ENCODE measurements around the gene PSMB7.
A peak's percentile ranks its signal among the peaks of the same experiment; 100 is the strongest.

The PSMB7 gene

DNA sequence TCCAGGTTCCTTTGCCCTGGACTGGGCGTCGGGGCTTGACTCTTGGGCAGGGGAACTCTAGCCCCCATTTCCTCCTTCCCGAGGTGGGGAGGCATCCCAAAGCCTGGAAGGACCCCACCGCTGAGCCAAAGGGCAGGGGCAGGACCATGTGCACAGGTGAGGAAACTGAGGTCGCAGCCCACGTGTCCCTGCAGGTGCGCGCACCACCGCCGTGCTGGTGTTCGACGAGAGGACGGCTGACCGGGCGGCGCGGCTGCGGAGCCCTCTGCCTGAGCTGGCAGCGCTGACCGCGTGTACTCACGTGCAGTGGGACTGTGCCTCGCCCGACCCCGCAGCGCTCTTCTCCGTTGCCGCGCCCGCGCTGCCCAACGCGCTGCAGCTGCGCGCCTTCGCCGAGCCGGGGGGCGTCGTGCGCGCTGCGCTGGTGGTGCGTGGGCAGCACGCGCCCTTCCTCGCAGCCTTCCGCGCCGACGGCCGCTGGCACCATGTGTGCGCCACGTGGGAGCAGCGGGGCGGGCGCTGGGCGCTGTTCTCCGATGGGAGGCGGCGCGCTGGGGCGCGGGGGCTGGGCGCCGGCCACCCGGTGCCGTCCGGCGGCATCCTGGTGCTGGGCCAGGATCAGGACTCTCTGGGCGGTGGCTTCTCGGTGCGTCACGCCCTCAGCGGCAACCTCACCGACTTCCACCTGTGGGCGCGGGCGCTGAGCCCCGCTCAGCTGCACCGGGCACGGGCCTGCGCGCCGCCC lies 37.8 kb upstream of the PSMB7 start:
- no peak for DNase-seq (ENCODE audit: low spot score)
- H3K27ac ChIP-seq, result no peak overlapping the region; the same call in 1 of the 2 replicates
- ChIA-PET POLR2A (ENCODE audit: low non-redundant PET) (no interaction called here), CTCF (interaction anchor here (0.9 to 2.0 kb wide), 2 partner anchors 34 to 37 kb away, joined by 3 to 8 read pairs; partner anchors contain the start of gene PSMB7)
- TF ChIP-seq, protein P1, sequence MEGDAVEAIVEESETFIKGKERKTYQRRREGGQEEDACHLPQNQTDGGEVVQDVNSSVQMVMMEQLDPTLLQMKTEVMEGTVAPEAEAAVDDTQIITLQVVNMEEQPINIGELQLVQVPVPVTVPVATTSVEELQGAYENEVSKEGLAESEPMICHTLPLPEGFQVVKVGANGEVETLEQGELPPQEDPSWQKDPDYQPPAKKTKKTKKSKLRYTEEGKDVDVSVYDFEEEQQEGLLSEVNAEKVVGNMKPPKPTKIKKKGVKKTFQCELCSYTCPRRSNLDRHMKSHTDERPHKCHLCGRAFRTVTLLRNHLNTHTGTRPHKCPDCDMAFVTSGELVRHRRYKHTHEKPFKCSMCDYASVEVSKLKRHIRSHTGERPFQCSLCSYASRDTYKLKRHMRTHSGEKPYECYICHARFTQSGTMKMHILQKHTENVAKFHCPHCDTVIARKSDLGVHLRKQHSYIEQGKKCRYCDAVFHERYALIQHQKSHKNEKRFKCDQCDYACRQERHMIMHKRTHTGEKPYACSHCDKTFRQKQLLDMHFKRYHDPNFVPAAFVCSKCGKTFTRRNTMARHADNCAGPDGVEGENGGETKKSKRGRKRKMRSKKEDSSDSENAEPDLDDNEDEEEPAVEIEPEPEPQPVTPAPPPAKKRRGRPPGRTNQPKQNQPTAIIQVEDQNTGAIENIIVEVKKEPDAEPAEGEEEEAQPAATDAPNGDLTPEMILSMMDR (conservative IDR thresholded peaks at IDR 0.05; ENCODE audit: low read depth), result no peak

DNA sequence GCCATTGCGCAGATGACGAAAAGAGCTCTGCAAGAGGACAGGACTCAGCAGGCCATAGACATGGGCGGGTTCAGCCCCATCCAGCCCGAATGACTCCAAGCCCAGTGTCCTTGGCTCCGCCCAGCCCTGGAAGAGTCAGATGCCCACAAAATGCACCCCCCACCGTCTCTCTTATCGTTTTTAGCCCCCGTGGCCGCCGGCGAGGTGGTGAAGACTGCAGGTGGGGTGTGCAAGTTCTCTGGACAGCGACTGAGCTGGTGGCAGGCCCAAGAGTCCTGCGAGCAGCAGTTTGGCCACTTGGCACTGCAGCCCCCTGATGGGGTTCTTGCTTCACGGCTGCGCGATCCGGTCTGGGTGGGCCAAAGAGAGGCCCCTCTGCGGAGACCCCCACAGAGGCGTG lies 37.1 kb upstream of the PSMB7 start:
- TF ChIP-seq, protein P1 (conservative IDR thresholded peaks at IDR 0.05; ENCODE audit: low read depth), result no peak
- peak; percentile 57 for DNase-seq (ENCODE audit: low spot score)
- CTCF ChIA-PET, result interaction anchor here (0.7 to 2.0 kb wide), 3 partner anchors 22 to 173 kb away, joined by 3 to 8 read pairs (median 7); partner anchors contain the start of gene PSMB7
- POLR2A ChIA-PET (ENCODE audit: low non-redundant PET), result no interaction called here
- H3K27ac ChIP-seq, result no peak overlapping the region

DNA sequence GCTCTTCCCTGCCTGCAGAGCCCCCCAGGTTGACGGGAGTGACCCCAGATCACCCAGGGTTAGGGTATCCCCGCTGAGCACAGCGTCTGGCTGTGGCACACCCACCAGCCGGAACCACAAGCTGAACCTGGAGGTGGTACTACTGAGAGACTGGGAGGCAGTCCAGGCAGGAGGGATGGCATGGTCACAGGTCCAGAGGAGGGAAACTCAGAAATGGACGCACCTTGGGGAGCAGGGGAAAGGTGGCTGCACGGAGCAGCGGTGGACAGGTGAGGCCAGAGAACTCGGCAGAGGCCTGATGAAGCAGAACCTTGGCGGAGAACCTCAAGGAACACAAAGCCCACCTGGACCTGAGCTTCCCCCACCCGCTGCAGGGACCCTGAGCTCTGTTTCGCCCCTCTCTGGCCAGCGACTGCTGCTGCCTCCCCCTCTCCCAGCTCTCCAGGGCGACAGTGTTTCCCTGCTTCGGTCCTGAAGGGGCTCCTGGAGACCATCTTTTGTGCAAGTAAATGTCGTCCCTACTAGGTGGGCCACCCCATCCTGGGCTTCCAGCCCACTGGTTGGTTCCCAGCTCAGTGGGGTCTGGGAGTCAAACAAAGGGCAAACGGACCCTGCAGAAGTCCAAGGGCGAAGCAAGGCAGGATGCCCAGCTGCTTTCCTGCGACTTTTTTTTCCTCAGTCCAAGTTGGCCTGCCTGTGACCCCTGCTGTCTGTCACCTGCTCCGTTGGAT lies 35.9 kb upstream of the PSMB7 start:
- no peak for DNase-seq (ENCODE audit: low spot score)
- CTCF ChIA-PET, result interaction anchor here (2.0 kb wide), 1 partner anchor 35 kb away, joined by 8 read pairs; the partner anchor contains the start of gene PSMB7
- POLR2A ChIA-PET (ENCODE audit: low non-redundant PET), result interaction anchor here (0.5 kb wide), 1 partner anchor 61 kb away, joined by 3 read pairs; no protein-coding TSS in a partner anchor
- H3K27ac ChIP-seq, result no peak overlapping the region
- TF ChIP-seq, protein P1 (conservative IDR thresholded peaks at IDR 0.05; ENCODE audit: low read depth), result no peak

GRCh38 chr9:124450241-124450924 lies 35.1 kb upstream of the PSMB7 start, which contains the start of gene ADGRD2:
Gene ADGRD2 (plus strand): TSS chr9:124450451. CDS start chr9:124451667, 1,216 bp downstream.
- ChIA-PET CTCF (no interaction called here), POLR2A (ENCODE audit: low non-redundant PET) (interaction anchor here (0.5 kb wide), 1 partner anchor 62 kb away, joined by 3 read pairs; no protein-coding TSS in a partner anchor)
- no peak within 1 kb of the TSS for H3K27ac ChIP-seq
- TF ChIP-seq, protein P1 (conservative IDR thresholded peaks at IDR 0.05; ENCODE audit: low read depth), result no peak
- peak; percentile 58 for DNase-seq (ENCODE audit: low spot score)

GRCh38 chr9:124449381-124450151 lies 34.3 kb upstream of the PSMB7 start:
- CTCF ChIA-PET, result interaction anchor here (0.5 kb wide), 1 partner anchor 1311 kb away, joined by 5 read pairs; no protein-coding TSS in a partner anchor
- POLR2A ChIA-PET (ENCODE audit: low non-redundant PET), result no interaction called here

More at GRCh38 chr9:124449381-124450151, 34.3 kb upstream of the PSMB7 start:
- no peak for DNase-seq (ENCODE audit: low spot score)
- H3K27ac ChIP-seq, result no peak overlapping the region
- TF ChIP-seq, protein P1 (conservative IDR thresholded peaks at IDR 0.05; ENCODE audit: low read depth), result no peak
